HL-60/S4 treated with retinoic acid at 250 ng/mL for 4 days and 3 days (cell line): ENCODE data around the gene TRMT44.
"Not testable (repeated sequence)": the region's sequence is repeated elsewhere in the genome, so short reads cannot be mapped to it uniquely, and the experiment has no call there.

Experiments used
- in situ Hi-C: fragments of 300-500 bp; cut with MboI; formaldehyde crosslinking; loops from 2 replicates; pipeline ENCODE4 v1.7.0; 2022; ENCODE audit warnings: low sequenced_read_pairs

The TRMT44 gene

GRCh38 chr4:8404791-8405515 lies 35.6 kb upstream of the TRMT44 start:
- in situ Hi-C loops, result loop anchor here (10.0 kb wide), 2 partner anchors 160 to 230 kb away; no protein-coding TSS in a partner anchor

DNA sequence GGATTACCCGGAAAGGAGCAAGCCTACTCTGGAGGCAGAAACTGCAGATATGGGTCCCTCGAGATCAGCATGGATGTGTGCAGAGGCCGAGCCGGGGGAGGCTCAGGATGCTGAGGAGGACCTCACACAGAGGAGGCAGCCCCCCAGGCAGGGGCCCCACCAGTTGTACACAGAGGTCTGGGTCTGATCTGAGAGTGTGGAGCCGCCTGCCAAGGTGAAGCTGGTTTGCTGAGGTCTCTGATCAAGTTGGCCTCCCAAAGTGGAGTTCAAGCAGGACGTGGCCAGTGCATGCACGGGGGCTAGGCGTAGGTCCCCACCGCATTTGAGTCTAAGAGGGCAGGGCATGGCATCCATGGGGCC lies 35.1 kb upstream of the TRMT44 start:
- in situ Hi-C loops, result loop anchor here (10.0 kb wide), 2 partner anchors 161 to 231 kb away; no protein-coding TSS in a partner anchor

GRCh38 chr4:8406887-8407286 lies 33.7 kb upstream of the TRMT44 start:
- in situ Hi-C loops, result loop anchor here (10.0 kb wide), 2 partner anchors 162 to 232 kb away; no protein-coding TSS in a partner anchor

GRCh38 chr4:8407316-8407715 lies 33.3 kb upstream of the TRMT44 start:
- in situ Hi-C loops, result loop anchor here (10.0 kb wide), 2 partner anchors 163 to 233 kb away; no protein-coding TSS in a partner anchor

DNA sequence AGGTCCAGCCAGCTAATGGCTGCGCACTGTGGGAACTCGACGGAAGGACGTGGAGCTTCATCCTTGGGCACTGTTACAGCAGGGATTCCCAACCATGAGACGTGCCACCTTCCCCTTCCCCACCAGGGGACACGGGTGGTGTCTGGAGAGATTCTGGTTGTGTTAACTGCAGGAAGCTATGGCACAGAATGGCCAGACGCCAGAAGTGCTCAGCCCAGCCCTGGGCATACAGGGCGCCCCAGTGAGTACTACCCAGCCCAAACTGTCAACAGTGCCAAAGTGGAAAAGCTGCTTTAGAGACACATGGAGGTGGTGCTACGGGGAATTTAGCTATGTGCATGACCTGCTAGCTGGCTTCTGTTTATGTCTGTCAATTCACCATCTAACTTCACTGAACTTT lies 32.8 kb upstream of the TRMT44 start:
- in situ Hi-C loops, result loop anchor here (10.0 kb wide), 2 partner anchors 163 to 233 kb away; no protein-coding TSS in a partner anchor

DNA sequence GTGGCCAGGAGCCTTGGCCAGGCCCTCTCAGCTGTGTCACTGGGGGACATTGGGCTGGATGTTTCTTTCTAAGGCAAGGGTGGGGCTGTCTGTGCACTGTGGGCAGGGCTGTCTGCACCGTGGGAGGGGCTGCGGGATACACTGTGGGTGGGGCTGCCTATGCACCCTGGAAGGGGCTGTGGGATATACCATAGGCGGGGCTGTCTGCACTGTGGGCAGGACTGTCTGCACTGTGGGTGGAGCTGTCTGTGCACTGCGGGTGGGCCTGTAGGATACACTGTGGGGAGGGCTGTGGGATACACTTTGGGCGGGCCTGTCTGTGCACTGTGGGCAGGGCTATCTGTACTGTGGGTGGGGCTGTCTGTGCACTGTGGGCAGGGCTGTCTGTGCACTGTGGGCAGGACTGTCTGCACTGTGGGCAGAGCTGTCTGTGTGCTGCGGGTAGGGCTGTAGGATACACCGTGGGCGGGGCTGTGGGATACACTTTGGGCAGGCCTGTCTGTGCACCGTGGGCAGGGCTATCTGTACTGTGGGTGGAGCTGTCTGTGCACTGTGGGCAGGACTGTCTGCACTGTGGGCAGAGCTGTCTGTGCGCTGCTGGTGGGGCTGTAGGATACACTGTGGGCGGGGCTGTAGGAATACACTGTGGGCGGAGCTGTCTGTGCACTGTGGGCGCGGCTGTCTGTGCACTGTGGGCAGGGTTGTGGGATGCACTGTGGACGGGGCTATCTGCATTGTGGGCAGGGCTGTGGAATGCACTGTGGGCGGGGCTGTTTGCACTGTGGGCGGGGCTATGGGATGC lies 31.1 kb upstream of the TRMT44 start:
- in situ Hi-C loops, result loop anchor here (10.0 kb wide), 2 partner anchors 165 to 235 kb away; no protein-coding TSS in a partner anchor

- in situ Hi-C loops, result no loop called here
These were observed 30.4 kb upstream of the TRMT44 start for GRCh38 chr4:8410066-8410625.

DNA sequence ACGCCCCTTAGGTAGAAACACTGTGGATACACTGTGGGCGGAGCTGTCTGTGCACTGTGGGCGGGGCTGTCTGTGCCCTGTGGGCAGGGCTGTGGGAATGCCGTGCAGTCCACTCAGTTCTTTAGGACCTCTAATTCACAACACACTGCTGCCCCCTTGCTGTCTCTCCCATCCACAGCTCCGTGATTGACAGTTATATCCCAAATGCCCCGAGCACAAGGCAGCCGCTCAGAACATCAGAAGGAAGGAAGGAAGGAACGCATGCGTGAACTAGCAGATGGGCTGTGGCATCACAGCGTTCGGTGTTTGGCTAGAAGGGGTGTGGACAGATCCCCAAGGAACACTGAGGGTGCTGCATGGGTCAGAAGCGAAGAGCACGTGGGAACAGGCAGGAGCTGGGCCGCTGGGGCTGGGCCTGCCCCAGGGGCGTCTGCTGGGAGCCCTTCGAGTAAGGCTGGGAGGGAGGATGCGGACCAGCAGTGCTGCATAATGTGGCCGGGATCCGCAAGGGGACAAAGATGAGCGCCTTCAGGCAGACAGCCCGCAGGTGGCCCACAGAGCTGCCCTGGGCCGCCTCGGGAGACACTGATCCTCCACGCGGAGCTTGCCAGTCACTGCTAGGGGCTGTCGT lies 29.8 kb upstream of the TRMT44 start:
- in situ Hi-C loops, result no loop called here

DNA sequence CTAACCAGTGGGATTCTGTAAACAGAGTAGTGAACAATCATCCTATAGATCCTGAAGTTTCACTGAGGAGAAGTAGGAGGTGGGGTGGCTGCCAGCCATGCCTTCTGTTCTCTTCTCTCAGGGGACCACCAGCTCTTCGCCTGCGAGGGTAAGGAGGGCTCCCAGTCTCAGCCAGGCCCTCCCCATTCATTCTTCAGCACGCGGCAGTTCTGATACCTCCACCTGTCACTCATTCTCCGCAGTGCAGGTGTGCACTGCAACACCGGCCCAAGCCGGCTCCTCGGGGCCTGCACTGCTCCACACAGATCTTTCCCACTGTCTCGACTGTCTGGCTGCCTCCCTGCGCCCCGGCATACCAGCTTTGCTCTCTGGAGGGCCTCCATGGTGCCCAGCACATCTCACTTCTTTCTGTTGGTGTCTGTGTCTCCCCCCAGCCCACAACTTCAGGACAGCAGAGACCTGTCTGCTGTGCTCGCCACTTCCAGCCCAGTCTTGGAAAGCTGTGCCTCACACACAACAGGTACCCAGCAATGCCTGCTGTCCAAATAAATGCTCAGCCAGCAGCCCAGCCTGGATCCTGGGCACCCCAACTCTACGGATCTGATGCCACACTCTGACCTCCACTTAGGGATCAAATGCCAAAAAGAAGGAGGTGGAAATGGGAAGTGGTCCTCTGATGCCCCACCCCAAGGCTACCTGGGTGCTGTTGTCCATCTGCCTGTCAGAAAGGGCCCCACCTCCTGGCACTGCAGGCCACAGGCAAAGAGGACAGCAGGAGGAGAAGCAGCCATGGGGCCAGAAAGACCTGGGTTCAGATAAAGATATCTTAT lies 29.0 kb upstream of the TRMT44 start:
- in situ Hi-C loops, result no loop called here

GRCh38 chr4:8412288-8412687 lies 28.3 kb upstream of the TRMT44 start:
- in situ Hi-C loops, result no loop called here

GRCh38 chr4:8414377-8414776 lies 26.2 kb upstream of the TRMT44 start:
- in situ Hi-C loops, result no loop called here

DNA sequence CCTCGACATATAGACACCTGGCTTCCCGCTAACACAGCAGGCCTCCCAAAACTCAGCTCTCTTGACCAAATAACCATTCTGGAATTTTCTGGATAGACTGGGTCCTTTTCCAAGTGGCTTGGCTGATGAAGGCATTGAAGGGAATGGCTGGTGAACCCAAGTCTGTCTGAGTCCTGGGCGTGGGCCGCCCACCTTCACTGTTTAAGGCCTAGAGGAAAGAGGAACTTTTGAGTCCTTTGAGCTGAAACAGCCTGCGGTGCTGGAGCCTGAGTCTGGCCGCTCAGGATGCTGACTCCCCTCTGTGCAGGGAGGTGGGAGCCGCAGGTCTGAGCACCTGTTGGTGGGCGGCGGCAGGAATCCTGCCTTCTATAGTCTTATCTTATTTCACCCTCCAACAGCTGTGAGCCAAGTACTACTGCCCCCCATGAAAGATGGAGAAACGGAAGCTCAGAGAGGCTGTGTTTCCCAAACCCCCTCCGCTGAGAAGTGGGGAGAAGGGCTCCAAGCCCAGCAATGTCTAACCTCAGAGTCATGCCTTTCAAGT lies 23.4 kb upstream of the TRMT44 start:
- in situ Hi-C loops, result no loop called here

- in situ Hi-C loops, result no loop called here
These were observed 21.1 kb upstream of the TRMT44 start for GRCh38 chr4:8419222-8420041.

DNA sequence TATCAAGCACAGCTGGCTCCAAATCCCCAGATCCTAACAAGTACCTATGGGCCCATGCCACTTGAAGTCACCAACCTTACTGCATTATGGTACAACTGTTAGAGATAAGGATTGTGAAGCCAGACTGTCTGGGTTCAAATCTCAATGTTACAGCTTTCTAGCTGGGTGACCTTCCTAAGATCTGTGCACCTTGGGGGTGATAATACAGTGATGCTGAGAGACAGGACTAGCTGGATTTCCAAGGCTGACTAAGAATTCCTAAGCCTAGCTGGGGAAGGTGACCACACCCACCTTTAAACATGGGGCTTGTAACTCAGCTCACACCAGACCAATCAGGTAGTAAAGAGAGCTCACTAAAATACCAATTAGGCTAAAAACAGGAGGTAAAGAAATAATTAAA lies 20.4 kb upstream of the TRMT44 start:
- in situ Hi-C loops, result not testable (repeated sequence)

DNA sequence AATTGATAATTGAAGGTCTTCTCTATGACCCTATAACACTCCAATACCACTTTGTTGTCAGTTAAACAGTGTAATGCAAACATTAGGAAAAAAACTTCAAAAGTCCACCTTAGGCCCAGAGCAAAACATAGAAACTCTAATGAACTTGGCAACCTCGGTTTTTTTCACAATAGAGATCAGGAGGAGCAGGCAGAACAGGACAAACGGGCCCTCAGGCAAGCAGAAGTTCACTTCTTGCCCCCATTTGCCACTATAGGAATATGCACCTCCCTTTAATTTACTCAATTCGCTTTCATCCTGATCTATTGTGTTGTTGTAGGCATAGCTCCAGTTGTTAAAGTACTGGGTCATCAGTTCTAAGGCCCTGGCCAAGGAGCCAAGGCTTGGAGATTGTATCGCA lies 18.2 kb upstream of the TRMT44 start:
- in situ Hi-C loops, result no loop called here

DNA sequence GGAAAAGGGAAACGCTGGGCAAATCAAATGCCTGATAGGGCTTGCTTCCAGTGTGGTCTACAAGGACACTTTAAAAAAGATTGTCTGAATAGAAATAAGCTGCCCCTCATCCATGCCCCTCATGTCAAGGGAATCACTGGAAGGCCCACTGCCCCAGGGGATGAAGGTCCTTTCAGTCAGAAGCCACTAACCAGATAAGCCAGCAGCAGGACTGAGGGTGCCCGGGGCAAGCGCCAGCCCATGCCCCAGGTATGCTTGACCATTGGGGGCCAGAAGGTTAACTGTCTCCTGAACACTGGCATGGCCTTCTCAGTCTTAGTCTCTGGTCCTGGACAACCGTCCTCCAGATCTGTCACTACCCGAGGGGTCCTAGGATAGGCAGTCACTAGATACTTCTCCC lies 17.8 kb upstream of the TRMT44 start:
- in situ Hi-C loops, result no loop called here

GRCh38 chr4:8427262-8427661 lies 13.3 kb upstream of the TRMT44 start:
- in situ Hi-C loops, result no loop called here

DNA sequence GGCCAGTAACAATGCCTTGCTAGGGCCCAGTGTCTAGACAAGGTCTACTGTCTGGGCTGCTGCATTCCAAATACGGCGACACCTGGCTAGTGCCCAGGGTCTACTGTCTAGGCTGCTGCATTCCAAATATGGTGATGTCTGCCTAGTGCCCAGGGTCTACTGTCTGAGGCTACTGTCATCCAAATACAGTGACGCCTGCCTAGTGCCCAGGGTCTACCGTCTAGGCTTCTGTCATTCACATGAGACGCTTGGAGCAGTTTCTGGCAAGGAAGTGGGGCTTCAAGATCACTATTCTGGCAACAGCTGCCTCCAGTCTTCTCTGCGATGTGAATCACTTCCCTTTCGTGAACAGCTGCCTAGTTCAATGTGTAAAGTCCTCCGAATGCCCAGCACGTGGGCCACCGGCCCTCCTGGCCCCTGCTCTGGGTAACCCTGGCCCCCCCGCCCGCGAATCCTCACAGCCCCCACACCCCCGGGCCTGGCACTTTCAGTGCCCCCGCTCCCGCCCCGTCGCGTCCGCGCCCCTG lies 12.8 kb upstream of the TRMT44 start:
- in situ Hi-C loops, result no loop called here
